Testis (tissue), 2 donors: ENCODE data around the gene CELF2.

Experiments
- POLR2A ChIP-seq: fragments of 450-650 bp; IDR thresholded peaks from one replicate; pipeline ENCODE4 v1.6.1; 2017; ENCODE audit warnings: antibody characterized with exemption, mild to moderate bottlenecking, moderate library complexity
- TF ChIP-seq, protein P1 (sequence below), 3 experiments: fragments of 450-650 bp in 2 of 3; fragments of 200-600 bp in 1 of 3; sonication (generic) in 1 of 3; IDR thresholded peaks; one replicate each; pipeline ENCODE4 v1.5.1; 2016 to 2019; ENCODE audit warnings: antibody characterized with exemption in 3 of 3, mild to moderate bottlenecking in 2 of 3, moderate library complexity in 1 of 3

GRCh38 chr10:11236234-11236633 lies 218.6 kb downstream of the CELF2 start:
- TF ChIP-seq POLR2A = no peak
- TF ChIP-seq, protein P1, sequence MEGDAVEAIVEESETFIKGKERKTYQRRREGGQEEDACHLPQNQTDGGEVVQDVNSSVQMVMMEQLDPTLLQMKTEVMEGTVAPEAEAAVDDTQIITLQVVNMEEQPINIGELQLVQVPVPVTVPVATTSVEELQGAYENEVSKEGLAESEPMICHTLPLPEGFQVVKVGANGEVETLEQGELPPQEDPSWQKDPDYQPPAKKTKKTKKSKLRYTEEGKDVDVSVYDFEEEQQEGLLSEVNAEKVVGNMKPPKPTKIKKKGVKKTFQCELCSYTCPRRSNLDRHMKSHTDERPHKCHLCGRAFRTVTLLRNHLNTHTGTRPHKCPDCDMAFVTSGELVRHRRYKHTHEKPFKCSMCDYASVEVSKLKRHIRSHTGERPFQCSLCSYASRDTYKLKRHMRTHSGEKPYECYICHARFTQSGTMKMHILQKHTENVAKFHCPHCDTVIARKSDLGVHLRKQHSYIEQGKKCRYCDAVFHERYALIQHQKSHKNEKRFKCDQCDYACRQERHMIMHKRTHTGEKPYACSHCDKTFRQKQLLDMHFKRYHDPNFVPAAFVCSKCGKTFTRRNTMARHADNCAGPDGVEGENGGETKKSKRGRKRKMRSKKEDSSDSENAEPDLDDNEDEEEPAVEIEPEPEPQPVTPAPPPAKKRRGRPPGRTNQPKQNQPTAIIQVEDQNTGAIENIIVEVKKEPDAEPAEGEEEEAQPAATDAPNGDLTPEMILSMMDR (IDR thresholded peaks at IDR 0.05) = no peak
